ENCODE results near the gene MMP17.

DNA sequence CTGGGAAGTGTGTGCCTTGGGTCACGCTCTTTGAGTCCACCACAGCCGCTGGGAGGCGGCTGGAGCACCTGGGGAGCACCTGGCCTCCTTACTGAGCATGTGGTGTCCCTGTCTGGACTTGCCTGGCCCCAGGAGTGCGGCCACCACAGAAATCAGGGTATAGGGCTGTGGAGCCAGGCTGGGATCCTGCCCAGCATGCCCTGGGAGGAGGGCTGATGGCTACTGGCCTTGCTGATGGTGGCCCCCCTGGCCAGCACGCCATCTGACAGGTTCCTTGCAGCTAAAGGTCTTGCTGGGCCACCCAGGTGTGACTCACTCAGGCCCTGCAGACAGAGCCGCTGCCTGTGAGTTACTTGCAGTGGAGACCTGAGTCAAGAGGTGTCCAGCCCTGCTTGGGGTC lies 72.2 kb downstream of the MMP17 start:
- TF ChIP-seq, protein P1, sequence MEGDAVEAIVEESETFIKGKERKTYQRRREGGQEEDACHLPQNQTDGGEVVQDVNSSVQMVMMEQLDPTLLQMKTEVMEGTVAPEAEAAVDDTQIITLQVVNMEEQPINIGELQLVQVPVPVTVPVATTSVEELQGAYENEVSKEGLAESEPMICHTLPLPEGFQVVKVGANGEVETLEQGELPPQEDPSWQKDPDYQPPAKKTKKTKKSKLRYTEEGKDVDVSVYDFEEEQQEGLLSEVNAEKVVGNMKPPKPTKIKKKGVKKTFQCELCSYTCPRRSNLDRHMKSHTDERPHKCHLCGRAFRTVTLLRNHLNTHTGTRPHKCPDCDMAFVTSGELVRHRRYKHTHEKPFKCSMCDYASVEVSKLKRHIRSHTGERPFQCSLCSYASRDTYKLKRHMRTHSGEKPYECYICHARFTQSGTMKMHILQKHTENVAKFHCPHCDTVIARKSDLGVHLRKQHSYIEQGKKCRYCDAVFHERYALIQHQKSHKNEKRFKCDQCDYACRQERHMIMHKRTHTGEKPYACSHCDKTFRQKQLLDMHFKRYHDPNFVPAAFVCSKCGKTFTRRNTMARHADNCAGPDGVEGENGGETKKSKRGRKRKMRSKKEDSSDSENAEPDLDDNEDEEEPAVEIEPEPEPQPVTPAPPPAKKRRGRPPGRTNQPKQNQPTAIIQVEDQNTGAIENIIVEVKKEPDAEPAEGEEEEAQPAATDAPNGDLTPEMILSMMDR (optimal IDR thresholded peaks at IDR 0.05 in 1 of 3, IDR thresholded peaks at IDR 0.05 in 1 of 3, conservative IDR thresholded peaks at IDR 0.05 in 1 of 3; ENCODE audit: extremely low read depth in 1 of 3, insufficient read depth in 2 of 3, low read length in 3 of 3), result no peak
- TF ChIP-seq EZH2 (IDR thresholded peaks at IDR 0.05; ENCODE audit: low read length), result no peak
